DND-41 (cell line): ENCODE results near the gene KRTAP5-6.
"Not testable (repeated sequence)": the region's sequence is repeated elsewhere in the genome, so short reads cannot be mapped to it uniquely, and the experiment has no call there.

Experiments used
- ATAC-seq: fragments of 200-7000 bp; cut with Tn5 transposase; 3 replicates; pipeline ENCODE4 v1.9.1; 2021; ENCODE audit warnings: low read depth; ENCODE audit not compliant: insufficient read depth
- DNase-seq: peaks from one replicate; pipeline ENCODE4 v3.0.0-alpha.2; 2020
- H2AFZ ChIP-seq: 2 replicates; pipeline ENCODE4 v1.6.0; 2012; ENCODE audit warnings: low read depth, low read length
- H3K27ac ChIP-seq: 2 replicates; pipeline ENCODE4 v1.5.1; 2012; ENCODE audit warnings: low read length, inconsistent platforms
- H3K27me3 ChIP-seq: fragments of 200-600 bp; sonication (generic); 2 replicates; pipeline ENCODE4 v1.6.0; 2012; ENCODE audit warnings: low read length, mild to moderate bottlenecking, inconsistent platforms; ENCODE audit not compliant: insufficient read depth, poor library complexity
- H3K36me3 ChIP-seq: 2 replicates; pipeline ENCODE4 v1.5.1; 2012; ENCODE audit warnings: low read length, inconsistent platforms; ENCODE audit not compliant: insufficient read depth
- H3K4me1 ChIP-seq: 2 replicates; pipeline ENCODE4 v1.5.1; 2012; ENCODE audit warnings: mild to moderate bottlenecking, low read length; ENCODE audit not compliant: insufficient read depth
- H3K4me2 ChIP-seq: 2 replicates; pipeline ENCODE4 v1.6.0; 2012; ENCODE audit warnings: mild to moderate bottlenecking, moderate library complexity, low read length, inconsistent platforms; ENCODE audit not compliant: insufficient read depth
- H3K4me3 ChIP-seq, 2 experiments: fragments of 200-600 bp in 1 of 2; shearing (Covaris generic) in 1 of 2; 2 replicates each; pipeline ENCODE4 v1.5.1; 2012 to 2016; ENCODE audit warnings: inconsistent platforms in 2 of 2, low read length in 2 of 2, mild to moderate bottlenecking in 2 of 2, low read depth in 1 of 2, moderate library complexity in 1 of 2
- H3K79me2 ChIP-seq: 2 replicates; pipeline ENCODE4 v1.6.0; 2012; ENCODE audit warnings: low read length, inconsistent platforms; ENCODE audit not compliant: insufficient read depth
- H3K9ac ChIP-seq: 2 replicates; pipeline ENCODE4 v1.6.0; 2012; ENCODE audit warnings: low read depth, mild to moderate bottlenecking, inconsistent platforms, low read length, moderate library complexity
- H3K9me3 ChIP-seq: 2 replicates; pipeline ENCODE4 v1.5.1; 2012; ENCODE audit warnings: low read length, moderate library complexity, mild to moderate bottlenecking, inconsistent platforms; ENCODE audit not compliant: insufficient read depth, severe bottlenecking
- H4K20me1 ChIP-seq: 2 replicates; pipeline ENCODE4 v1.6.0; 2012; ENCODE audit warnings: low read length; ENCODE audit not compliant: insufficient read depth
- CTCF ChIP-seq: IDR thresholded peaks from 2 replicates; pipeline ENCODE4 v1.5.1; 2012; ENCODE audit warnings: borderline replicate concordance, low read length, moderate library complexity, mild to moderate bottlenecking; ENCODE audit not compliant: poor library complexity, severe bottlenecking; ENCODE audit errors: extremely low read depth
- EZH2 ChIP-seq: IDR thresholded peaks from 3 replicates; pipeline ENCODE4 v1.6.1; 2012; ENCODE audit warnings: borderline replicate concordance, low read depth, mild to moderate bottlenecking, moderate library complexity, low read length, inconsistent platforms; ENCODE audit not compliant: severe bottlenecking

The KRTAP5-6 gene

DNA sequence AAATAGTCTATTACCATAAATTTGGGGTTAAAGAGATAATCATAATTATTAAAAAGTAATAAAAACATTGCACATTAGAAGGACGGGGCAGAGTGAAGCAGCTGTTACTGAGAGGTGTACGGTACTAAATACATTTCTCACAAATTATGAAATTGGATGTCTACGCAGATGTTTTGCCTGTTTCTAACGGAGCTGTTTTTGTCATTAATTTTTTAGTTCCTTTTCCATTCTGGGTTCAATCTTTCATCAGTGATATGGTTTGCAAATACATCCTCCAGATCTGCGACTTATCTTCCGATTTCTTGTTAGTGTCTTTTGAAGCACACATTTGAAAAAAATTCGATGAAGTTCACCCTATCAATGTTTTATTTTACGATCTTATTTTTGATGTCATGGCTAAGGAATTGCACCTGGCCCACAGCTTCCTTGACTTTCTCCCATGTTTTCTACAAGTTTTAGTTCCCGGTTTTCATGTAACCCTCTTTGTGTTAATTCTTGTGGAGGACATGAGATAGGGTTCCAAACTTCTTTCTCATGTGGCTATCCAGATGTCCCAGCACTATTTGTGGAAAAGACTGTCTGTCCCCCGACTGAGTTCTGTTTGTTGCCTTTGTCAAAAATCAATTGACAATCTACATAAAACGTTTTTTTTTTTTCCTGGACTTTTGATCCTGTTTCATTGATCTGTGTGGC is 21.3 kb upstream of the KRTAP5-6 start:
- ATAC-seq (no peak), DNase-seq (no peak)
- peaks cover 4% of the 10 kb centered on the region for H3K27me3 ChIP-seq
- H3K4me1 ChIP-seq, result no peaks in the 10 kb centered on the region
- no peaks in the 10 kb centered on the region for H3K36me3 ChIP-seq
- H3K4me3 ChIP-seq, result no peak overlapping the region
- H3K9me3 ChIP-seq, result no peaks in the 10 kb centered on the region
- no peaks in the 10 kb centered on the region for H3K79me2 ChIP-seq
- no peak overlapping the region for H3K9ac ChIP-seq
- no peak overlapping the region for H3K4me2 ChIP-seq
- TF ChIP-seq EZH2, result no peak
- H4K20me1 ChIP-seq, result no peaks in the 10 kb centered on the region
- H2AFZ ChIP-seq, result no peak overlapping the region
- no peak overlapping the region for H3K27ac ChIP-seq

DNA sequence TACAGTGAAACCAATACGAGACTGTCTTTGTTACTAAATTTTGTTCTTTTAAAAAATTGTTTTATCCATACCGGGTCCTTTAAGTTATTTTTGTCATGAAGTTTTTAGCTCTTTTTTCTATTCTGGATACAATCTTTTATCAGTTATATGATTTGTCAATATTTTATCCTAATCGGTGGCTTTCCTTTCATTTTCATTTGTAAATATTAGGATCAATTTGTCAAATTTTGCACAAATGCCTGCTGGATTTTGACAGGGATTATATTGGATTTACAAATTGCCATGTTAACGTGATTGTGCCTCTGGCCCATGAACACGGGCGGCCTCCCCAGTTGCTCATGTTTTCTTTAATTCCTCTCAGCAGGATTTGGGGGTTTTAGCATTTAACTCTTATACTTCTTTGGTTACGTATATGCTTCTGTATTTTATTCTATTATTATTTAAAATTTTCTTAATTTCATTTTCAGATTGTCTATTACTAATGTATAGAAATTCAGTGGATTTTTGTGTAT is 20.7 kb upstream of the KRTAP5-6 start:
- H2AFZ ChIP-seq, result no peak overlapping the region
- no peak for TF ChIP-seq CTCF
- TF ChIP-seq EZH2, result no peak
- no peak overlapping the region for H3K4me3 ChIP-seq
- no peak for DNase-seq
- no peaks in the 10 kb centered on the region for H3K79me2 ChIP-seq
- H3K36me3 ChIP-seq, result no peaks in the 10 kb centered on the region
- H4K20me1 ChIP-seq, result no peaks in the 10 kb centered on the region
- no peak overlapping the region for H3K27ac ChIP-seq
- no peak overlapping the region for H3K9ac ChIP-seq
- H3K4me1 ChIP-seq, result no peaks in the 10 kb centered on the region
- peaks cover 4% of the 10 kb centered on the region for H3K27me3 ChIP-seq
- H3K9me3 ChIP-seq, result no peaks in the 10 kb centered on the region
- ATAC-seq, result no peak
- no peak overlapping the region for H3K4me2 ChIP-seq

- ATAC-seq, result no peak
- H3K9ac ChIP-seq, result no peak overlapping the region
- H4K20me1 ChIP-seq, result no peaks in the 10 kb centered on the region
- no peak overlapping the region for H2AFZ ChIP-seq
- no peak overlapping the region for H3K27ac ChIP-seq
- H3K4me1 ChIP-seq, result no peaks in the 10 kb centered on the region
- H3K36me3 ChIP-seq, result no peaks in the 10 kb centered on the region
- no peaks in the 10 kb centered on the region for H3K9me3 ChIP-seq
- no peaks in the 10 kb centered on the region for H3K27me3 ChIP-seq
- no peak for DNase-seq
- no peak overlapping the region for H3K4me3 ChIP-seq
- no peaks in the 10 kb centered on the region for H3K79me2 ChIP-seq
- no peak for TF ChIP-seq CTCF
- TF ChIP-seq EZH2, result no peak
- no peak overlapping the region for H3K4me2 ChIP-seq
These were observed 17.1 kb upstream of the KRTAP5-6 start for GRCh38 chr11:1679881-1680280.

GRCh38 chr11:1682225-1682905 is 14.6 kb upstream of the KRTAP5-6 start:
- H2AFZ ChIP-seq, result no peak overlapping the region
- H3K36me3 ChIP-seq, result no peaks in the 10 kb centered on the region
- no peaks in the 10 kb centered on the region for H3K27me3 ChIP-seq
- no peak overlapping the region for H3K4me2 ChIP-seq
- no peaks in the 10 kb centered on the region for H3K9me3 ChIP-seq
- no peaks in the 10 kb centered on the region for H4K20me1 ChIP-seq
- H3K4me1 ChIP-seq, result no peaks in the 10 kb centered on the region
- H3K4me3 ChIP-seq, result no peak overlapping the region
- ATAC-seq (no peak), DNase-seq (no peak)
- H3K79me2 ChIP-seq, result no peaks in the 10 kb centered on the region
- no peak for TF ChIP-seq EZH2
- TF ChIP-seq CTCF, result no peak
- H3K9ac ChIP-seq, result no peak overlapping the region
- H3K27ac ChIP-seq, result no peak overlapping the region

- H3K79me2 ChIP-seq, H3K9ac ChIP-seq, H4K20me1 ChIP-seq, H3K4me1 ChIP-seq, H3K27me3 ChIP-seq, DNase-seq, H3K27ac ChIP-seq, ATAC-seq, H2AFZ ChIP-seq, H3K4me3 ChIP-seq, H3K9me3 ChIP-seq, H3K4me2 ChIP-seq, H3K36me3 ChIP-seq: not testable (repeated sequence)
These were observed 13.8 kb upstream of the KRTAP5-6 start for GRCh38 chr11:1683216-1683615.
